Duodenal mucosa (tissue), 2 donors: ENCODE data around the gene DLG2.
A peak's percentile ranks its signal among the peaks of the same experiment; 100 is the strongest.
"Not testable (repeated sequence)": the region's sequence is repeated elsewhere in the genome, so short reads cannot be mapped to it uniquely, and the experiment has no call there.

Experiments
- H3K27ac ChIP-seq: one replicate; pipeline ENCODE4 v1.7.0; 2013; ENCODE audit warnings: low read depth, low read length
- H3K27me3 ChIP-seq, 2 donors: one replicate each; pipeline ENCODE4 v1.7.0; 2013; ENCODE audit warnings: low read length in 2 of 2, control low read depth in 1 of 2; ENCODE audit not compliant: insufficient read depth in 2 of 2, control insufficient read depth in 1 of 2
- H3K36me3 ChIP-seq, 2 donors: one replicate each; pipeline ENCODE4 v1.7.0; 2013; ENCODE audit warnings: low read length in 2 of 2, control low read depth in 1 of 2; ENCODE audit not compliant: insufficient read depth in 2 of 2, control insufficient read depth in 1 of 2
- H3K4me1 ChIP-seq, 2 donors: one replicate each; pipeline ENCODE4 v1.7.0; 2013; ENCODE audit warnings: low read length in 2 of 2, control low read depth in 1 of 2; ENCODE audit not compliant: insufficient read depth in 2 of 2, control insufficient read depth in 1 of 2
- H3K4me3 ChIP-seq, 2 donors: one replicate each; pipeline ENCODE4 v1.7.0; 2013; ENCODE audit warnings: low read length in 2 of 2, low read depth in 1 of 2
- H3K9ac ChIP-seq, 2 donors: one replicate each; pipeline ENCODE4 v1.7.0; 2013; ENCODE audit warnings: low read length in 2 of 2, low read depth in 1 of 2
- H3K9me3 ChIP-seq, 2 donors: one replicate each; pipeline ENCODE4 v1.7.0; 2013; ENCODE audit warnings: low read length in 2 of 2, control low read depth in 1 of 2; ENCODE audit not compliant: control insufficient read depth in 1 of 2

Gene DLG2

GRCh38 chr11:83744620-83745192, 1882.4 kb downstream of the DLG2 start:
- no peak overlapping the region for H3K9ac ChIP-seq
- no peaks in the 10 kb centered on the region for H3K4me1 ChIP-seq
- H3K27me3 ChIP-seq, result no peaks in the 10 kb centered on the region
- peaks cover 0 to 4% of the 10 kb centered on the region in 2 donors for H3K9me3 ChIP-seq
- no peak overlapping the region for H3K4me3 ChIP-seq
- H3K36me3 ChIP-seq, result no peaks in the 10 kb centered on the region
- no peak overlapping the region for H3K27ac ChIP-seq

- Histone ChIP-seq H3K36me3 (no peaks in the 10 kb centered on the region), H3K9me3 (no peaks in the 10 kb centered on the region)
These were observed 1890.5 kb downstream of the DLG2 start for GRCh38 chr11:83736684-83737083.

GRCh38 chr11:83734120-83734519, 1893.0 kb downstream of the DLG2 start:
- Histone ChIP-seq H3K4me3 (no peak overlapping the region), H3K4me1 (no peaks in the 10 kb centered on the region), H3K27ac (no peak overlapping the region), H3K9me3 (no peaks in the 10 kb centered on the region), H3K36me3 (no peaks in the 10 kb centered on the region), H3K27me3 (no peaks in the 10 kb centered on the region), H3K9ac (no peak overlapping the region)

More at GRCh38 chr11:83736684-83737083, 1890.5 kb downstream of the DLG2 start:
- Histone ChIP-seq H3K4me3 (no peak overlapping the region), H3K9ac (no peak overlapping the region), H3K27me3 (no peaks in the 10 kb centered on the region), H3K27ac (no peak overlapping the region), H3K4me1 (no peaks in the 10 kb centered on the region)

GRCh38 chr11:83731288-83731687, 1895.9 kb downstream of the DLG2 start:
- not testable (repeated sequence) for H3K36me3 ChIP-seq, H3K27ac ChIP-seq, H3K9ac ChIP-seq, H3K4me3 ChIP-seq, H3K9me3 ChIP-seq, H3K27me3 ChIP-seq, H3K4me1 ChIP-seq

GRCh38 chr11:83728281-83728680, 1898.9 kb downstream of the DLG2 start:
- no peak overlapping the region for H3K27ac ChIP-seq
- H3K4me3 ChIP-seq, result no peak overlapping the region
- no peak overlapping the region for H3K9ac ChIP-seq
- H3K4me1 ChIP-seq, result peaks cover 0 to 4% of the 10 kb centered on the region in 2 donors
- no peaks in the 10 kb centered on the region for H3K36me3 ChIP-seq
- H3K27me3 ChIP-seq, result peaks cover 0 to 9% of the 10 kb centered on the region in 2 donors
- H3K9me3 ChIP-seq, result no peaks in the 10 kb centered on the region

- H3K9ac ChIP-seq, result no peak overlapping the region
These were observed 1899.9 kb downstream of the DLG2 start for GRCh38 chr11:83727251-83727650.

GRCh38 chr11:83726316-83726715, 1900.8 kb downstream of the DLG2 start:
- H3K27ac ChIP-seq, result no peak overlapping the region
- H3K27me3 ChIP-seq, result peaks cover 0 to 9% of the 10 kb centered on the region in 2 donors
- H3K36me3 ChIP-seq, result no peaks in the 10 kb centered on the region
- no peaks in the 10 kb centered on the region for H3K9me3 ChIP-seq
- no peak overlapping the region for H3K4me3 ChIP-seq
- peaks cover 0 to 4% of the 10 kb centered on the region in 2 donors for H3K4me1 ChIP-seq
- no peak overlapping the region for H3K9ac ChIP-seq

More at GRCh38 chr11:83727251-83727650, 1899.9 kb downstream of the DLG2 start:
- Histone ChIP-seq H3K27me3 (peaks cover 0 to 9% of the 10 kb centered on the region in 2 donors), H3K27ac (no peak overlapping the region), H3K9me3 (no peaks in the 10 kb centered on the region), H3K4me1 (peaks cover 0 to 4% of the 10 kb centered on the region in 2 donors), H3K4me3 (no peak overlapping the region), H3K36me3 (no peaks in the 10 kb centered on the region)

GRCh38 chr11:83725728-83726127, 1901.4 kb downstream of the DLG2 start:
- H3K36me3 ChIP-seq, result no peaks in the 10 kb centered on the region
- peaks cover 0 to 4% of the 10 kb centered on the region in 2 donors for H3K4me1 ChIP-seq
- no peak overlapping the region for H3K9ac ChIP-seq
- no peak overlapping the region for H3K4me3 ChIP-seq
- H3K27me3 ChIP-seq, result peaks cover 0 to 9% of the 10 kb centered on the region in 2 donors
- H3K9me3 ChIP-seq, result no peaks in the 10 kb centered on the region
- H3K27ac ChIP-seq, result no peak overlapping the region

GRCh38 chr11:83725269-83725560, 1901.9 kb downstream of the DLG2 start:
- Histone ChIP-seq H3K36me3 (no peaks in the 10 kb centered on the region), H3K27me3 (peaks cover 0 to 9% of the 10 kb centered on the region in 2 donors), H3K9ac (no peak overlapping the region), H3K4me1 (peaks cover 0 to 4% of the 10 kb centered on the region in 2 donors), H3K9me3 (no peaks in the 10 kb centered on the region), H3K27ac (no peak overlapping the region), H3K4me3 (peak overlapping the region in 1 of 2 donors; percentile 5)

- H3K4me1 ChIP-seq, result peaks cover 0 to 4% of the 10 kb centered on the region in 2 donors
These were observed 1903.1 kb downstream of the DLG2 start for GRCh38 chr11:83723999-83724398.

More at GRCh38 chr11:83723999-83724398, 1903.1 kb downstream of the DLG2 start:
- Histone ChIP-seq H3K27me3 (peaks cover 0 to 9% of the 10 kb centered on the region in 2 donors), H3K9me3 (no peaks in the 10 kb centered on the region), H3K36me3 (no peaks in the 10 kb centered on the region), H3K4me3 (peak overlapping the region; percentile 66 to 68), H3K9ac (no peak overlapping the region), H3K27ac (no peak overlapping the region)
